Fibroblast of mammary gland (primary cell): ENCODE results near the gene RALBP1.
A peak's percentile ranks its signal among the peaks of the same experiment; 100 is the strongest.

ENCODE experiments used
- DNase-seq: peaks from one replicate; pipeline ENCODE4 v3.0.0-alpha.2; 2010; ENCODE audit warnings: low read depth
- H3K4me3 ChIP-seq: 2 replicates; pipeline ENCODE4 v1.5.1; 2011; ENCODE audit warnings: low read depth, mild to moderate bottlenecking, low read length, moderate library complexity; ENCODE audit not compliant: control insufficient read depth
- TF ChIP-seq, protein P1 (sequence below): conservative IDR thresholded peaks from 2 replicates; pipeline ENCODE4 v1.5.1; 2011; ENCODE audit warnings: low read depth, low read length, inconsistent platforms; ENCODE audit not compliant: control insufficient read depth, insufficient read depth

RALBP1 gene

DNA sequence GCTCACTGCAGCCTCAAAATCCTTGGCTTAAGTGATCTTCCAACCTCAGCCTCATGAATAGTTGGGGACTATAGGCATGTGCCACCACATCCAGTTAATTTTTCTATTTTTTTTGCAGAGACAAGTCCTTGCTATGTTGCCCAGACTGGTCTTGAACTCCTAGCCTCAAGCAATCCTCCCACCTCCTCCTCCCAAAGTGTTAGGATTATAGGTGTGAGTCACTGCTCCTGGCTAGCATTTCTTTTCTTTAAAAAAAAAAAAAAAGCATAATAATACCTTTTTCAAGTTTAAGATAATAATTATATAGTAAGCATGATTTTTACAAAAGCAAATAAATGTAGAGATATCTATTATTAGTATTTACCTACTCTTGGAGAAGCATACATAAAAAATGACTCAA is 103.0 kb downstream of the RALBP1 start:
- peak; percentile 31 for DNase-seq
- TF ChIP-seq, protein P1, sequence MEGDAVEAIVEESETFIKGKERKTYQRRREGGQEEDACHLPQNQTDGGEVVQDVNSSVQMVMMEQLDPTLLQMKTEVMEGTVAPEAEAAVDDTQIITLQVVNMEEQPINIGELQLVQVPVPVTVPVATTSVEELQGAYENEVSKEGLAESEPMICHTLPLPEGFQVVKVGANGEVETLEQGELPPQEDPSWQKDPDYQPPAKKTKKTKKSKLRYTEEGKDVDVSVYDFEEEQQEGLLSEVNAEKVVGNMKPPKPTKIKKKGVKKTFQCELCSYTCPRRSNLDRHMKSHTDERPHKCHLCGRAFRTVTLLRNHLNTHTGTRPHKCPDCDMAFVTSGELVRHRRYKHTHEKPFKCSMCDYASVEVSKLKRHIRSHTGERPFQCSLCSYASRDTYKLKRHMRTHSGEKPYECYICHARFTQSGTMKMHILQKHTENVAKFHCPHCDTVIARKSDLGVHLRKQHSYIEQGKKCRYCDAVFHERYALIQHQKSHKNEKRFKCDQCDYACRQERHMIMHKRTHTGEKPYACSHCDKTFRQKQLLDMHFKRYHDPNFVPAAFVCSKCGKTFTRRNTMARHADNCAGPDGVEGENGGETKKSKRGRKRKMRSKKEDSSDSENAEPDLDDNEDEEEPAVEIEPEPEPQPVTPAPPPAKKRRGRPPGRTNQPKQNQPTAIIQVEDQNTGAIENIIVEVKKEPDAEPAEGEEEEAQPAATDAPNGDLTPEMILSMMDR: no peak
- H3K4me3 ChIP-seq: no peak overlapping the region

DNA sequence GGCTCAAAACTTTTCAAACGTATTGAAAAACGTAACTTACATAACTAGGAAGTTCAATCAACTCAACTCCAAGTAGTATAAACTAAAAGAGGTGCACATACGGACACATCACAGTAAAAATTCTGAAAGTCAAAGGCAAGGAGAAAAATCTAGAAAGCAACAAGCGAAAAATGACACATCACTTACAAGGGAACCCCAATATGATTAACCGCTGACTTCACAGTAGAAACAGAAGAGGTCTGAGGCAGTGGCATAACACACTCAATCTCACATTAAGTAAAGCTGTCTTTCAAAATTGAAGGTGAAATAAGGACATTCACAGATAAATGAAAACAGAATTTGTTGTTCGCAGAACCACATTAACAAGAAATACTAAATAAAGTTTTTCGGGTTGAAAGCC is 106.4 kb downstream of the RALBP1 start:
- TF ChIP-seq, protein P1: no peak
- H3K4me3 ChIP-seq: no peak overlapping the region
- no peak for DNase-seq

DNA sequence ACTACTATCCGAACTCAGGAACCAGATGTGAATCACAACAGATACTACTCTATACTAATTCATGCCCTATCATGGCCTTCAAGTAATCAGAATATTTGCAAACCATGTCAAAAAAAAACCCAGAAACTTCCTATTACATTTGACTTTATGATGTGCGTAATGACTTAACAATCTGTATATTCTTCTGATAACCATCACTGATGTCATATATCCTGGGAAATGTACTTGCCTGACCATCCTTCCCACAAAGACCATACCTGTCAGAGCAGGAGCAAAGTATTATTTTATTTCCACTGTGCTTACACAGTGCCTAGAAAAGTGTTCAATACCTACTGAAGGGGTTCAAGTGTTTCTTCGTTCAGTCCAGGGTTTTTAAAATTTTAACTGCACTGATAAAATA is 111.5 kb downstream of the RALBP1 start:
- TF ChIP-seq, protein P1: no peak
- DNase-seq: no peak

More for the DNA sequence above, 111.5 kb downstream of the RALBP1 start:
- no peak overlapping the region for H3K4me3 ChIP-seq
